HG03457 (cell line): ENCODE results near the gene MAPRE3.
"Not testable (repeated sequence)": the region's sequence is repeated elsewhere in the genome, so short reads cannot be mapped to it uniquely, and the experiment has no call there.

Source experiments
- ATAC-seq: cut with Tn5 transposase; IDR thresholded peaks from one replicate; pipeline ENCODE4 v1.9.1; 2021; ENCODE audit warnings: moderate number of reproducible peaks; ENCODE audit not compliant: unreplicated experiment

The MAPRE3 gene

GRCh38 chr2:26970244-26970927 is at the start of gene MAPRE3:
Gene MAPRE3 (plus strand): TSS chr2:26970637. CDS start chr2:27022219, 51,582 bp downstream.
- ATAC-seq, result peak; percentile 60

- ATAC-seq, result no peak
These were observed 49.1 kb upstream of the MAPRE3 start for GRCh38 chr2:26921323-26921722.

DNA sequence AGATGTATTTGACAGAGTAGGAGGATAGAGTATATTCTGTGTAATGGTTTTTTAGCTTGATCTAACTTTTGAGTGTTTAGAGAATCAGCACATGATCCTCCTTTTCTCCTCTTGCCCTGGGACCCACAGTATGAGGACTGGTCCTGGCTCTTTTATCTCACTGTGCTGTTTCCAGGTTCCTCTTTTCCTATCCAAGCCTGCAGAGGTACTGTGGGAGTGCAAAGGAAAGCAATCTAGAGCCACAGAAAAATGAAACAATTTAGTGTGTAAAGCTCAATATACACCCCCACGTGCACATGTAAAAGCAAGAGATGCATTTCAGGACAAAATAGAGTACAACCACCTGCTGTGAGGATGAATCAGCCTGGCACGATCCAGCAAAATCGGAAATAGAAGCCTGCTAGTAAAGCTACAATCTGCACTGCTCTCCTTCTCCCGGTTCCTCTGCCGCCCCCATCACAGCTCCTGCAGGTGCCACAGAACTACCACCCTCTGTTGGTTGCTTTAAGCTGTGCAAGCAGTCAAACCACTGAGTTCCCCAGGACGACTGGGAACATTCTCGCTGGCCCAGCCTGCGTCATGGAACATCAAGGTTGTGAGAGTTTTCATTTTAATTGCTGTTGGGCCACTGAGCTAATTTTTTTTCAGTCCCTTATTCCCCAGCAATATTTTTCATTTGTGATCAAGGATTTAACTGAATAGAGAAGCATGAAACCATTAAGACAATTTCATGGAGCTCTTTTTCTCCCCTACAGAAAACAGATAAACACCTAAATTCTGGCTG is 47.8 kb upstream of the MAPRE3 start:
- ATAC-seq, result no peak

GRCh38 chr2:26923189-26923466 is 47.3 kb upstream of the MAPRE3 start:
- ATAC-seq, result not testable (repeated sequence)

GRCh38 chr2:26924731-26925099 is 45.7 kb upstream of the MAPRE3 start:
- ATAC-seq, result no peak

DNA sequence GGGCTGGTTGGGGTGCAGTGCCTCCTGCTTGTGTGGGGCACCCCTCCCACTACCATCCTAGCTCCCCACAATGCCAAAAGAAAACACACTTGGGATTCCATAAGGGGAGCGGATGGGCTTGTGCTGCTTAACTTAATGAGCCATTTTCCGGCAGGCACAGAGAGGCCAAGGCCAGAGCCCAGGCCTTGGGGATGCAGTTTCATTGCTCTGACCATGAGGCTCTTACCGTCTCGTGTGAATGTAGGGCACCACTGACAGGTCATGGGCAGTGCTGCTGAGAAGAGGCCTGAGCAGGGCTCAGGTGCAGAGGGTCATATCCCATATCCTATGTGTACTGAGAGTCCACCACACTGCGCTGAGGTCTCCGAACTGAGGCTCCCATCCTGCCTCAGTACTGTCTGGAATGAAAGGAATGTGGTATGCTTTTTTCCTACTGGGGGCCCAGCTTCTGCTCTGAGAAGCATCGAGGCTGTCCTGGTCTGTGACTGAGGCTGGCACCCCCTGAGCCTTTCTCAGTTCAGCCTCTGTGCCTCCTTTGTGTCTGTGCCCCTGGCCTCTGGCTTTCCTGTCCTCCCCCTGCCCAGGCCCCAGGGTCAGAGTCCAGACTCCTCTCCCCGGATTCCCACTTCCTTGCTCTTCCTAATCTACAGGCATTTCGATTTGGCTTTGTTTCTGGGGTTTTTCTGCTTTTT is 45.2 kb upstream of the MAPRE3 start:
- ATAC-seq, result no peak

DNA sequence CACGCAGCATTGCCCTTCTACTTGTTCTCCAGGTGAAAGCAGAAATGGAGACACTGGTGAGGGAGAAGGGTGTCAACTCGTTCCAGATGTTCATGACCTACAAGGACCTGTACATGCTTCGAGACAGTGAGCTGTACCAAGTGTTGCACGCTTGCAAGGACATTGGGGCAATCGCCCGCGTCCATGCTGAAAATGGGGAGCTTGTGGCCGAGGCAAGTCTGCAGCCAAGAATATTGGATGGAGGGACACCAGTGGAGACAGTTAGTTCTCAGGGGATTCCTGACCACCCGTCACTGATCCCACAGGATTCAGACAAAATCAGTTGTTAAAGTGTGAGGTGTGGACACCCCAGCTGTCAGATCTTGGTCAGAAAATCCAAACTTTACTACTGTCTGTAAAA is 43.2 kb upstream of the MAPRE3 start:
- no peak for ATAC-seq

DNA sequence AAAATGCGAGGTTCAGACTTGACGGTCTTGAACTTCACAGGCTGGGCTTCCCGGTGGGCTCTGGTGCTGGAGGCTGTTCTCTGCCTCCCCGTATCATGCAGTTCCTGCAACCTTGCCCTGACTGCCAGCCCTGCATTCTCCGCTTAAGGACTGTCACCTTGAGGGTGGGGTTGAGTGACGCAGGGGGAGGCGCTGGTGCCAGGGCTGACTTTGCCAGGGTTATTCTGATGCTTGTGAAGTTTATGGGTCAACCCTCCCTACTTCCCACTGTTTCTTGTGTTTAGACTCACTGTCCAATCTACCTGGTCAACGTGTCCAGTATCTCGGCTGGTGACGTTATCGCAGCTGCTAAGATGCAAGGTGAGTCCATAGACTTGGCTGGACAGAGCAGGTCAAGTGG is 37.5 kb upstream of the MAPRE3 start:
- ATAC-seq, result no peak

DNA sequence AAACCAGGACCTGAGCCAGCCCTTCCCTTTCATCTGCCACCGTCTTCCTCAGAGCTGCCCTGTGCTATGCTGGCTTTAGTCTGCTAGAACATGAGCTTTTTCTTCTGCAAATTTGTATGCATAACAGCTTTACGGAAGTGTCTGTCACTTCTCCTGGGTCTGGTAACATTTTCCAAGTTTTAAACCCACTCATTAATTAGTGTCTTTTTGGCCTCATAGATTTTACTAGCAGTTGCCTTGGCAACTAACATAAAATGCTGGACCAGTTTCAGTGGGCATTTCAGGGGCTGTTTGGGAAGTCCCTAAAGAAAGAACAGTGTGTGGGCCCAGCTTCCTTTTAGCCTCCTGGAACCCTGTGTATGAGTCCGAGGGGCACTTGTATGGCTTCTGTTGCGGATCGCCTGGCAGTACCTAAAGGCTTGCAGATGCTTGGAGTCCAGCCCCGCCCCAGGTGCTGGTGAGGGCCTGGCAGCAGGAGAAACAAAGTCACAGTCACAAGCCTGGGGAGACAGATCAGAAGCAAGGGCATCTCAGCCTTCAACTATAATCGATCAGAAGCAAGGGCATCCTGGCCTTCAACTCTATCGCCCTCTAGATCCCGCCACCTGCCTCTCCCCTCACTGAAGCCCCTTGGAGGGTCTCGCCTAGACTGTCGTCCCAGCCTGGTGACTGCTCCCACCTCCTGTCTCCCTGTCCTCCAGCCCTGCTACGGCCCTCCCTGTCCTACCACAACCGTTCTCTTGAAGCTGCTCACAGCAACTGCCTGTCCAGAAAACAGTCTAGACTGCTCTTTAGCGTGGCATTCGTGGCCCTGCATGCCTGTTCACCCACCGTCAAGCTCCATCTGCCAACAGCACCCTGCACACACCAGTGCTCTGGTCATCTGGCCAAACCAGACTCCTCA is 36.8 kb upstream of the MAPRE3 start:
- ATAC-seq, result no peak

DNA sequence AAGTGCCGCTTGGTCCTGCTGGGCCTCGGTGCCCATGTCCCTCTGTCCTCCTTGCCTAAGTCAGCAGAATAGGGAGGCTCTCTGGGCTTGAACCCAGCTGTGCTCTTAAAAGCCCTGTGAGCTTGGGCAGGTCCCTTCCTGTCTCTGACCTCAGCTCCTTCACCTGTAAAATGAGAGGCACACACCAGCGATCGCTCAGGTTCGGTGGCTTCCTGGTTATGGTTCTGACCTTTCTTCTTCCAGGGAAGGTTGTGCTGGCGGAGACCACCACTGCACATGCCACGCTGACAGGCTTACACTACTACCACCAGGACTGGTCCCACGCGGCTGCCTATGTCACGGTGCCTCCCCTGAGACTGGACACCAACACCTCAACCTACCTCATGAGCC is 36.1 kb upstream of the MAPRE3 start:
- no peak for ATAC-seq

GRCh38 chr2:26934985-26935384 is 35.5 kb upstream of the MAPRE3 start:
- no peak for ATAC-seq

GRCh38 chr2:26936855-26937254 is 33.6 kb upstream of the MAPRE3 start:
- no peak for ATAC-seq

GRCh38 chr2:26938399-26939118 is 31.9 kb upstream of the MAPRE3 start:
- no peak for ATAC-seq

DNA sequence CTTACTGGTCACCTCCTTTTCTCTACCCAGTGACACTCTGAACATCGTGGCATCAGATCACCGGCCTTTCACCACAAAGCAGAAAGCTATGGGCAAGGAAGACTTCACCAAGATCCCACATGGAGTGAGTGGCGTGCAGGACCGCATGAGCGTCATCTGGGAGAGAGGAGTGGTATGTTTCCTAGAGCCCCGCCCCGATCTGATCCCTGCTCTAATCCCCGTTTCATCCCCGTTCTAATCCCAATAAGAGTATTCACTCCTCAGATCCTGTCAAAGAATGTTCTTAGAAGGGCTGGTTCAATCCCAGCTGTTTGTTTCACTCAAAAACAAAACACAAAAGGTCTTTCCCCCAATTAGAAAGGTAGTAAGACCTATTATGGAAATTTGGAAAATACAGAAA is 30.4 kb upstream of the MAPRE3 start:
- ATAC-seq, result no peak

DNA sequence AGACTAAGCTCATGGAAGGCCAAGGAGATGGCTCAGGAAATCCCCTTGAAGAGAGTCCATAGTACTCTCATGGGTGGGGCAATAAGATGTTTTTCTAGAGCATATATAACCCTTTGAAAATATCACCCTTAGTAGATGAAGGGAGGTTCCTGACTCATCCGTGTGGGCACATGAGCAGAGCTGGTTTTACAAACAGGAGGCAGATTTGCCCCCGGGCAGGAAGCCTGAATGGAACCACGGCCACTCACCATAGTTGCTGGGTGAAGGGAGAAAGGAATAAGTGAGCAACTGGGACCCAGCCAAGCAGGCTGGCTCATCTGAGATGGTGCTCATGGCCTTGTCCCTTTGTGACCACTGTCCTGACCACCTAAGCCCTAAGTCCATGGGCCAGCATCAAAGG is 29.0 kb upstream of the MAPRE3 start:
- ATAC-seq, result no peak

GRCh38 chr2:26942543-26943295 is 27.7 kb upstream of the MAPRE3 start:
- ATAC-seq, result no peak

DNA sequence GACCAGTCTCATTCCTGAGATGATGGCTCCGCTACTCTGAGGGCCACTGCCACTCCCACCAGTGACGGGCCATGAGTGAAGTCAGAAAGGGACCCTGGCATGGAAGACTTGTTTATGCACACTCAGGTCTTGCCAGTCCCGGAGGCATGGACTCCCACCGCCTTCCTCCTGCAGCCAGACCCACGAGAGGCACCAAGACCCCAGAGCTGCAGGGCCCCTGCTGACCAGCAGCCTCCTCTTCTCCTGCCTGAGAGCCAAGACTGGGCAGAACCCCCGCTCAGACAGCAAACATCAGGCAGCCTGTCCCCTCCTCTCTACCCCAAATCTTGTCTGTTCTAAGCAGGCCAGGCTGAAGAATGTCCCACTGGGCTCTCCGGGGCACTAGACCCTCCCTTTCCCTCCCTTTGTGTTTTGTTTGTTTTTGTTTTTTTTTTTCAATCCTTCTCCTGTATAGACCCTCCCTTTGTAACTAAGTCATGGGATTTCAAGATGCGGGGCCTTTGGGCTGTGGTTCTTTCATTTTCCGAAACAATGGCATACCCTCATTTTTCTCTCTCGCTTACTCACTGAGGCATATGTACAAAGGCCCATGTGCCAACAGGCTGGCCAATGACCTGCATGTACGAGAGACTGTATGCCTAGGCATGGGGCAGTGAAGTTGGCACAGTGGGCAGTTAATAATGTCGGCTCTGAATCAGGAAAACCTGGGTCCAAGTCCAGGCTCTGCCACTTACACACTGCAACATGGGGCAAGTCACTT is 24.3 kb upstream of the MAPRE3 start:
- no peak for ATAC-seq

DNA sequence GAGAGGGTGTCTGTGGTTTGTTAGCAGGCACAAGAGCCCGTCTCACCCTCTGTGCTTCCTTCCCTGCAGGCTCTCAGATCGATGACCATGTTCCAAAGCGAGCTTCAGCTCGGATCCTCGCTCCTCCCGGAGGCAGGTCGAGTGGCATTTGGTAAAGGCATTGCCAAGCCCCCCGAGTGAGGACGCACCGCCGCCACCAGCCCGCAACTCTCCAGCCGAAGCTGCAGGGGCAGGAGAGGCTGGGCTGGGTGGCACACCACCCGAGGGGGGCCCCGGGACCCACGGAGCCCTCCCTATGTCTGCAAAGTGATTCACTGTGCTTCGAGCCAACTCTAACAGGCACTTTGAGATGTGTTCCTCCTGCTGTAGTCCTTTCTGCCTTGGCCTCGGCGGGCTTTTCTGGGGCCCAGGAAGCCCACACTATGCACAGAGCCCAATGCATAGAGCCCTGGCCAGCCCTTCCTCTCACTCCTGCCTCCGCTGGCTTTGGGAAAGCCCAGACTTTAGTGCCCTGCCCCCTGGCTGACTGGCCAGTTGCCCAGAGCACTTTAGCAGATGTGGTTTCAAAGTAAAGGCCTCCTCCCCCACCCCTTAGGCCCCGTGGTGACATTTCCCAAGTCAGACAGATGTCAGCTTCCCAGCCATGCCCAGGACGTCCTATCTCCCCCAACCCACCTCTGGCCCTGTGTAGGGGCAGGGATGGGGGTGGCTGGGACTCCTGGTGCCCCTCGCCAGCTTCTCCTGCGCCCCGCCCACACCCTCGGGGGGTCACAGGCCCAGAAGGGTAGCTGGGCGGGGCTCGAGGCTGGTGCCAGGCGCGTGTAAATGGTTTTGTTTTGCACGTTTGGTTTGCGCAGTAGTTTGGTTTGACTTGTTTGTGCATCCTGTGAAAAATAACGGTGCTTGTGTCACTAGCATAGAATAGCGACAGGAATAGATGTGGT is 23.3 kb upstream of the MAPRE3 start:
- no peak for ATAC-seq
